ELR (cell line): ENCODE data around the gene CSGALNACT2.

ENCODE experiments used
- DNase-seq: peaks from one replicate; pipeline ENCODE4 v3.0.0-alpha.2; 2015; ENCODE audit warnings: low read depth

Gene CSGALNACT2

GRCh38 chr10:43203448-43204041 lies 65.3 kb downstream of the CSGALNACT2 start:
- DNase-seq, result no peak

GRCh38 chr10:43204042-43204942 lies 66.0 kb downstream of the CSGALNACT2 start:
- DNase-seq, result no peak

GRCh38 chr10:43204943-43205671 lies 66.9 kb downstream of the CSGALNACT2 start:
- peak; percentile 68 for DNase-seq

- no peak for DNase-seq
Measured at GRCh38 chr10:43205681-43206390, 67.6 kb downstream of the CSGALNACT2 start.

GRCh38 chr10:43206391-43207235 lies 68.4 kb downstream of the CSGALNACT2 start:
- no peak for DNase-seq

GRCh38 chr10:43208147-43209073 lies 70.2 kb downstream of the CSGALNACT2 start:
- no peak for DNase-seq

- DNase-seq, result no peak
Measured at GRCh38 chr10:43209074-43209455, 70.8 kb downstream of the CSGALNACT2 start.

- DNase-seq, result no peak
Measured at GRCh38 chr10:43209651-43210141, 71.5 kb downstream of the CSGALNACT2 start.

GRCh38 chr10:43210556-43210955 lies 72.3 kb downstream of the CSGALNACT2 start:
- no peak for DNase-seq

GRCh38 chr10:43211030-43211429 lies 72.8 kb downstream of the CSGALNACT2 start:
- DNase-seq, result peak; percentile 47

GRCh38 chr10:43211431-43212042 lies 73.3 kb downstream of the CSGALNACT2 start:
- DNase-seq, result no peak

- DNase-seq, result no peak
Measured at GRCh38 chr10:43212043-43212721, 73.9 kb downstream of the CSGALNACT2 start.

GRCh38 chr10:43214071-43214955 lies 76.1 kb downstream of the CSGALNACT2 start:
- DNase-seq, result peak; percentile 62

GRCh38 chr10:43214956-43215561 lies 76.8 kb downstream of the CSGALNACT2 start:
- DNase-seq, result no peak

- DNase-seq, result no peak
Measured at GRCh38 chr10:43215758-43216455, 77.7 kb downstream of the CSGALNACT2 start.

- no peak for DNase-seq
Measured at GRCh38 chr10:43216931-43217562, 78.8 kb downstream of the CSGALNACT2 start.
